Fibroblast of skin of abdomen (primary cell): ENCODE measurements around the gene CFAP61.
"Not testable (repeated sequence)": the region's sequence is repeated elsewhere in the genome, so short reads cannot be mapped to it uniquely, and the experiment has no call there.

Source experiments
- DNase-seq: peaks from one replicate; pipeline ENCODE4 v3.0.0-alpha.2; 2013

The CFAP61 gene

DNA sequence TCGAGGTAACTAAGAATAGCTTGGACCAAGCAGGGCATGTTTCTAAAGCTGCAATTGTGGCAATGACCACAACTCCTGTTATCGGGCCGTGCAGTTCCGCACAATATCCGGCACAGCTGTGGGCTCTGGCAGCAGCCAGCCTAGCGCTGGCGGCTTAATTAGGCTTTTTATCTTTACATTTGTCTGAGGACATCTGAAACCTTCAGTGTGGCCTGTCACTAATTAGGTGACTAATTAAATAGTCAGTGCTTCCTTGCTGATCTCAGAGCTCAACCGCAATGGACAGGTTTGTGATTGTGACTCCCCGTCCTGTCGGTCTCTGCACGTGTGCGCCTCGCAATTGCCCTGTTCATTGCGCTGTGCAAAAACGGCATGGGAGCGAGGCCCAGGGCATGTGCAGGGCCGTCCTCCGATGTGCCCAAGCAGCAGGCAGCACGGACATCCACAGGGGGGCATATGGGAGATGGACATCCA, 180.7 kb downstream of the CFAP61 start:
- no peak for DNase-seq

DNA sequence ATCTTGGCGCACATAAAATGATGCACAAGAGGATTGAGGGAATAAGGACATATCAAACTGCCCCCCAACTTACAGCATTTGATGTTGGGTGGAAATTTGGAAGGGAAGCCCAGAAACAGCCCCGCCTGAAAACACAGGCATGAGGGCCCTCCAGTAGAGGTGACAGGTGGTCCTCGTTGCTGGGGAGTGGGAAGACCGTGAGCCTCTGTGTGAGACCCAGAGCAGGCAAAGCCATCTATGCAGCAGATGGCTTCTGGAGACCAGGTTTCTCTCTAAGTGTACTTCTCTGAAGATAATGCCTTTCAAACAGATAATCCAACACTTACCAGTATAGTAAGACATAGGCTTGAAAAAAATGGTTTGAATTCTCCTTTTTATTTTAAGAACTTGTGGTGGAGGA, 183.3 kb downstream of the CFAP61 start:
- DNase-seq = no peak

- DNase-seq = peak; percentile 16
Measured at GRCh38 chr20:20237093-20237959, 185.0 kb downstream of the CFAP61 start.

- DNase-seq = no peak
Measured at GRCh38 chr20:20241976-20242375, 189.6 kb downstream of the CFAP61 start.

DNA sequence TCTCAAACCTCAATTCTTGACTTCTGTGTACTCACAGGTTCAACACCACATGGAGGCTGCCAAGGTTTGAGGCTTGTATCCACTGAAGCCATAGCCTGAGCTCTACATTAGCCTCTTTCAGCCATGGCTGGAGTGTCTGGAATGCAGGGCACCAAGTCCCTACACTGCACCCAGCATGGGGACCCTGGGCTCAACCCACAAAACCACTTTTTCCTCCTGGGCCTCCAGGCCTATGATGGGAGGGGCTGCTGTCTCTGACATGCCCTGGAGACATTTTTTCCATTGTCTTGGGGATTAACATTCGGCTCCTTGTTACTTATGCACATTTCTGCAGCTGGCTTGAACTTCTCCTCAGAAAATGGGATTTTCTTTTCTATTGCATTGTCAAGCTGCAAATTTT, 192.1 kb downstream of the CFAP61 start:
- DNase-seq = not testable (repeated sequence)

GRCh38 chr20:20246996-20247633, 194.8 kb downstream of the CFAP61 start:
- DNase-seq = no peak

DNA sequence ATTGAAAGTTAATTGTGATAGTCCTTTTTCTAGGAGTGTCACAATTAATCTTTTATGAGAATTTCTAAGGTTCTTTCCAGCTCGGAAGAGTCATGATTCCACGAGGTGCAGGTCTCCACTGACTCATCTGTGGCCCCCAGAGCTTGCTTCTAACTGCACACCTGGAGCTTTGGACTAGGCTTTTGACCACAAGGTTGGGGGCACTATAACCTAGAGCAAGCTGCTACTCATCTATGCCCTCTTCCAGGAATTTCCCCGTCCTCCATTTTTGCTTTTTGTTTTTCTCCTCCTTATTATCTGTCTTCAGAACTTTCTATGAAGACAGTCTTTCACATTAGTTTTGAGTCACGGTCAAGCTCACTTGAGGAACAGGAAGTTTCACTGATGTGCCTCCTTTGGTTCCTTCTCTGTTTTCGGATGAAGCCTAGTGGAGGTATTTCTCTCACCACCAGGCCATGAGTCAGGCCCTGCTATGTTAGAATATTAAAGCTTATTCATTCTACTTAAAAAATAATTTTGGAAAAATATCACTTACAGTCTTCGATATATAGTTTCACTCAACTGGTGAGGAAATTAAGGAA, 196.4 kb downstream of the CFAP61 start:
- no peak for DNase-seq

DNA sequence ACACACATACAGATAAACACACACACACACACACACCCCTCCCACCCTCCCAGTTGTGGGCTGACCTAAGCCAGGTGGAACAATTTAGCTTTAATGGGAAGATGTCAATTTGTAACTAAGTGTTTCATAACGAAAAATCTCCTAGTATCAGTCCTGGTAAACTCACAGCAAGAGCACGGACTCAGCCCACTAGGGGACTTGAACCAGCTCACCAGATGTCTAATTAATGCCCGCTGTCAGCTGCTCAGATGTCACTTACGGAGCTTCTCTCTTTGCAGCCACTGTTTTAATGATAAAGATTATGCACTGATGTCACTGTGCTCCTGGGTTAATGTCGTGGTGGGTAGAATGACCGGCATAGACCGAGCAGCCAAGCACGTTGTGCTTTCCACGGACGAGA, 199.0 kb downstream of the CFAP61 start:
- DNase-seq = no peak

DNA sequence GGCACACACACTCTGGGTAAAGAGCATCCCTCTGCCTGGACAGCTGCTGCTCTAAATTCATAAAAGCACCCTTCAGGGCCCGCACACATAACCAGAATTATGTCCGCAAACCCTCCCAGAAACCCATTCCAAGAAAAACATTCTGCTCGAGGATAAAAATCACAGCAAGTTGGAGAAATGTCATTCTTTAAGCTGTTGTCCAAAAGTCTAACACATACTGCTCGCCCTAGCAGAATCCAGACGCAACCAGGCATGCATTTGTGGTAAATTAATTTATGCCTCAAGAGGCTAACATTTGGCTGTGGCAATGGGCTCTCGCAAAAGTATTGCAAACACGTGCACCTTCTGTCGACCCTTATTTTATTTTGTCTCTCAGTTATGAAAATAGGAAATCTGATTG, 199.5 kb downstream of the CFAP61 start:
- DNase-seq = no peak

GRCh38 chr20:20253039-20253743, 200.9 kb downstream of the CFAP61 start:
- no peak for DNase-seq

- DNase-seq = no peak
Measured at GRCh38 chr20:20253744-20254330, 201.5 kb downstream of the CFAP61 start.

- DNase-seq = no peak
Measured at GRCh38 chr20:20255099-20255498, 202.8 kb downstream of the CFAP61 start.

DNA sequence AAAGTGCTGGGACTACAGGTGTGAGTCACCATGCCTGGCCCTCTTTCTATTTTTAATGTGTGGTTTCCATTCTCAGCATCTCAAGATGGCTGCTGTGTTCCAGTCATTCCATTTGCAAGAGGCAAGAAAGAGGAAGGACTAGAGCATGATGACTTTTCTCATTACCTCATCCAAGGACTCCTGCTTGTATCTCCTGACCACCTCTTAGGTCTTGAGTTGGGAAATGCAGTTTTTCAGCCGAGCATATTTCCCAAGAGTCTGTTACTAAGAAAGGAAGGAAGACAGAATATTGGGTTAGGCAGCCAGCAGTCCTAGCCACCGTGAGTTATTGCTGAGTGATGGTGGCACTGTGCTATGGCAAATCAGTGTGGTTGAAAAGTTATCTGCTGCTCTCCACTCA, 207.2 kb downstream of the CFAP61 start:
- DNase-seq = no peak

- DNase-seq = no peak
Measured at GRCh38 chr20:20261159-20261558, 208.8 kb downstream of the CFAP61 start.

DNA sequence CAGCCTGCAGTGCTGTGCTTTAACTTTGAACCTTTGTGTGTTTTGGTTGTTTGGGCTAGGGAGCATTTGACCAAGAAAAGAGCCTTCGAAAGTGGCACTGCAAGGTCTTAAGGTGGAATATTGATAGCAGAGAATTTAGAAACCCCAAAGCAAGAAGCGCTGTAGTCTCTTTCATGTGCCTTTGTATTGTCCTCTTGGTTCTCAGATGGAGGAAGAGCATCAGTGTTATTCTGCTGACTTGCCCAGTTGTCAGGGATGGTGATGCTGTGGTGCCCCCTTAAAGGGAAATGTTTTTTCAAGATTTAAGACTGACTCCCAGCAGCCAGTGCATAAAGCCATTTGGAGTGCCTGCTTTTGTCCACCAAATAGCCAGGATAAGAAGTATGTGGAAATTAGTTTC, 212.9 kb downstream of the CFAP61 start:
- DNase-seq = no peak

- no peak for DNase-seq
Measured at GRCh38 chr20:20266552-20266951, 214.2 kb downstream of the CFAP61 start.

- no peak for DNase-seq
Measured at GRCh38 chr20:20267685-20268370, 215.5 kb downstream of the CFAP61 start.

DNA sequence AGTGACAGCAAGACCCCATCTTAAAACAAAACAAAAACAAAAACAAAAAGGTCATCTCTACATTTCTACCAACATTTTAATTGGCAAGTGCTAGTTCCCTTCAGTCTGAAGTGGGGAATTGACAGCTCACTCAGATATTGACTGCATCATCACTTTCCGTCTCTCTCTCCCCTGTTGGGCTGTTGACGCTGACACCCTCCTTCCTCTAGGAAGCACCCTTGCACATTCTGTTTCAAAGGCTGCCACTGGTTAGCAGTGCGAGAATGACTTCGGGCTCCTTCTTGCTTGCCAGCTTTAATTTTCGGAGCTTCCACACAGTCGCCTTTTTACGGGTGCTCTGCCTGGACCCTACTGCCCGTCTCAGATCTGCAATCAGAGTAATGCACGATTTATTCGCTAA, 218.9 kb downstream of the CFAP61 start:
- no peak for DNase-seq

GRCh38 chr20:20272686-20273085, 220.4 kb downstream of the CFAP61 start:
- no peak for DNase-seq

- DNase-seq = no peak
Measured at GRCh38 chr20:20273286-20273685, 221.0 kb downstream of the CFAP61 start.

- no peak for DNase-seq
Measured at GRCh38 chr20:20274821-20275220, 222.5 kb downstream of the CFAP61 start.

DNA sequence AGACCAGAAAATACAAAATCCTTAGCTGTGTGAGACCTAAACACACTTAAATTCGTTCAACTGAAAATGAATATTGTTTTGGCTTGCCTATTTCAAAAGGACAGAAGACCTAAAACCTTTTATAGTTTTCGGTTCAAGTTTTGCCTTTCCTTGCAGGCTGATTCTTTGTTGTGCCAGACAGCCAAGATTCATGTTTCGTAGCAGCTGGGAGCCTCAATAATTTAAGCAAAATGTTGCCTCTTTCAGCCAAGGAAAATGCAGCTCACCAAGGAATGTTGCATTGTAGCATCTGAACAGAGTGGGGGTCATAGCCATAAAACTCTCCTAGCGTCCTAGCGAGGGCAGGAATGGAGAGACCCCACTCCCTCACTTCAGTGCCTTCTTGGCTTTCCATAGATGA, 223.3 kb downstream of the CFAP61 start:
- no peak for DNase-seq
